GM12878 (cell line): ENCODE measurements around the gene ZNF792. TPM values are rescaled to one million over a fixed set of nuclear protein-coding genes. Genes with fewer than 3 reads are reported as not detected.

ENCODE experiments used
- BCL3 ChIP-seq: IDR thresholded peaks from 2 replicates; pipeline ENCODE4 v1.6.1; 2011; ENCODE audit warnings: borderline replicate concordance, low read depth, mild to moderate bottlenecking, moderate library complexity, low read length; ENCODE audit not compliant: insufficient read depth, poor library complexity, severe bottlenecking
- CREM ChIP-seq: IDR thresholded peaks from 2 replicates; pipeline ENCODE4 v1.6.1; 2014; ENCODE audit warnings: antibody characterized with exemption, low read depth
- CUX1 ChIP-seq: IDR thresholded peaks from 2 replicates; pipeline ENCODE4 v1.6.1; 2012; ENCODE audit warnings: improper control_type of control experiment, low read depth, low read length; ENCODE audit not compliant: insufficient replicate concordance
- E2F4 ChIP-seq: IDR thresholded peaks from 2 replicates; pipeline ENCODE4 v1.6.1; 2012; ENCODE audit warnings: low read depth, low read length, improper control_type of control experiment
- E4F1 ChIP-seq: fragments of 450-650 bp; IDR thresholded peaks from 2 replicates; pipeline ENCODE4 v1.6.1; 2018; ENCODE audit warnings: borderline replicate concordance, mild to moderate bottlenecking; ENCODE audit not compliant: partially characterized antibody
- FOXK2 ChIP-seq: fragments of 450-650 bp; IDR thresholded peaks from 2 replicates; pipeline ENCODE4 v1.6.1; 2017; ENCODE audit warnings: mild to moderate bottlenecking, moderate library complexity
- HDGF ChIP-seq: fragments of 450-650 bp; IDR thresholded peaks from 2 replicates; pipeline ENCODE4 v1.6.1; 2016; ENCODE audit warnings: antibody characterized with exemption
- IKZF2 ChIP-seq, 2 experiments: fragments of 450-650 bp; IDR thresholded peaks; 2 replicates each; pipeline ENCODE4 v1.6.1; 2017; ENCODE audit warnings: mild to moderate bottlenecking in 2 of 2, moderate library complexity in 2 of 2
- NFIC ChIP-seq: IDR thresholded peaks from 2 replicates; pipeline ENCODE4 v1.6.1; 2012; ENCODE audit warnings: low read depth, mild to moderate bottlenecking, inconsistent platforms, low read length, moderate library complexity
- NFYA ChIP-seq: IDR thresholded peaks from 2 replicates; pipeline ENCODE4 v1.6.1; 2011; ENCODE audit warnings: low read depth, mild to moderate bottlenecking, low read length, improper control_type of control experiment, borderline replicate concordance
- POLR2AphosphoS5 ChIP-seq: IDR thresholded peaks from 2 replicates; pipeline ENCODE4 v1.6.1; 2011; ENCODE audit warnings: mild to moderate bottlenecking, low read length, inconsistent platforms
- SPI1 ChIP-seq: IDR thresholded peaks from 2 replicates; pipeline ENCODE4 v1.6.1; 2011; ENCODE audit warnings: low read depth, mild to moderate bottlenecking, low read length, moderate library complexity, borderline replicate concordance; ENCODE audit not compliant: insufficient read depth
- SREBF1 ChIP-seq: IDR thresholded peaks from 2 replicates; pipeline ENCODE4 v1.6.1; 2012; ENCODE audit warnings: mild to moderate bottlenecking, low read length
- SREBF2 ChIP-seq: IDR thresholded peaks from 2 replicates; pipeline ENCODE4 v1.6.1; 2012; ENCODE audit warnings: mild to moderate bottlenecking, low read length
- TCF12 ChIP-seq: IDR thresholded peaks from 2 replicates; pipeline ENCODE4 v1.6.1; 2011; ENCODE audit warnings: low read depth, mild to moderate bottlenecking, low read length
- ZBTB4 ChIP-seq: fragments of 450-650 bp; formaldehyde crosslinking; IDR thresholded peaks from 2 replicates; pipeline ENCODE4 v1.4.0; 2022; ENCODE audit warnings: mild to moderate bottlenecking, moderate library complexity
- polyA plus RNA-seq, 11 experiments: library from polyadenylated mRNA; depleted of rRNA in 4 of 11; unstranded in 6 of 11; stranded (reverse) in 5 of 11; fragments of >200 nt; fragmentation: Nextera tagmentation in 4 of 11; fragmentation: Illumina TruSeq in 1 of 11; extraction: Ambion mirVana in 4 of 11; extraction: Trizol in 1 of 11; gene quantifications; 1 replicate in 1 of 11; 2 replicates in 10 of 11; pipeline versions ENCODE4 v1.2.1 to v1.2.3, GENCODE V29; 2011 to 2016; ENCODE audit warnings: inconsistent platforms in 2 of 11, missing spikeins in 2 of 11, low read depth in 1 of 11
- total RNA-seq, 4 experiments: library from RNA; depleted of rRNA in 3 of 4; stranded (reverse); fragments of >200 nt in 3 of 4; fragmentation: Illumina TruSeq in 1 of 4; extraction: Trizol in 1 of 4; gene quantifications; 2 replicates each; pipeline versions ENCODE4 v1.2.1 to v1.2.3, GENCODE V29; 2013 to 2021

Gene ZNF792
- total and polyA plus RNA-seq, 10 of the 15 experiments (the other 5 are each of a cell fraction or from before 2014, with no cell fraction given), result 0.53 to 4.8 (median 1.3) TPM

- TF ChIP-seq CUX1 (no peak), SREBF2 (no peak), SREBF1 (no peak), E4F1 (no peak), HDGF (no peak), BCL3 (no peak), NFIC (no peak), ZBTB4 (no peak), POLR2AphosphoS5 (0 out of 2 replicates have a peak, but pooled peaks have one; percentile 51), FOXK2 (no peak), CREM (peak; percentile 22; the same call in 1 of the 2 replicates), IKZF2 (IDR thresholded peaks at IDR 0.05) (no peak), E2F4 (no peak), NFYA (no peak), TCF12 (no peak), SPI1 (no peak)
These were observed 37.2 kb downstream of the ZNF792 start, which contains the start of gene ZNF30 (continued) for GRCh38 chr19:34926685-34927375.
